GM18505 (cell line): ENCODE results near the gene SLC25A5.

Experiments used
- ATAC-seq: cut with Tn5 transposase; IDR thresholded peaks from one replicate; pipeline ENCODE4 v1.9.1; 2021; ENCODE audit not compliant: unreplicated experiment
- POLR2A ChIP-seq: IDR thresholded peaks from 4 replicates; pipeline ENCODE4 v1.6.1; 2011; ENCODE audit warnings: borderline replicate concordance; ENCODE audit not compliant: insufficient read depth, insufficient read length; ENCODE audit errors: extremely low read depth

The SLC25A5 gene

GRCh38 chrX:119507206-119507605 lies 39.0 kb downstream of the SLC25A5 start:
- TF ChIP-seq POLR2A: no peak
- ATAC-seq: no peak

GRCh38 chrX:119512146-119512800 lies 44.0 kb downstream of the SLC25A5 start:
- no peak for ATAC-seq
- TF ChIP-seq POLR2A: no peak

GRCh38 chrX:119516157-119516702 lies 48.0 kb downstream of the SLC25A5 start:
- no peak for TF ChIP-seq POLR2A
- peak; percentile 80 for ATAC-seq

- TF ChIP-seq POLR2A: no peak
Observed at GRCh38 chrX:119518371-119518770, 50.1 kb downstream of the SLC25A5 start.

More at GRCh38 chrX:119518371-119518770, 50.1 kb downstream of the SLC25A5 start:
- ATAC-seq: no peak
